Measurements from ENCODE around the gene SAMM50.

The SAMM50 gene

DNA sequence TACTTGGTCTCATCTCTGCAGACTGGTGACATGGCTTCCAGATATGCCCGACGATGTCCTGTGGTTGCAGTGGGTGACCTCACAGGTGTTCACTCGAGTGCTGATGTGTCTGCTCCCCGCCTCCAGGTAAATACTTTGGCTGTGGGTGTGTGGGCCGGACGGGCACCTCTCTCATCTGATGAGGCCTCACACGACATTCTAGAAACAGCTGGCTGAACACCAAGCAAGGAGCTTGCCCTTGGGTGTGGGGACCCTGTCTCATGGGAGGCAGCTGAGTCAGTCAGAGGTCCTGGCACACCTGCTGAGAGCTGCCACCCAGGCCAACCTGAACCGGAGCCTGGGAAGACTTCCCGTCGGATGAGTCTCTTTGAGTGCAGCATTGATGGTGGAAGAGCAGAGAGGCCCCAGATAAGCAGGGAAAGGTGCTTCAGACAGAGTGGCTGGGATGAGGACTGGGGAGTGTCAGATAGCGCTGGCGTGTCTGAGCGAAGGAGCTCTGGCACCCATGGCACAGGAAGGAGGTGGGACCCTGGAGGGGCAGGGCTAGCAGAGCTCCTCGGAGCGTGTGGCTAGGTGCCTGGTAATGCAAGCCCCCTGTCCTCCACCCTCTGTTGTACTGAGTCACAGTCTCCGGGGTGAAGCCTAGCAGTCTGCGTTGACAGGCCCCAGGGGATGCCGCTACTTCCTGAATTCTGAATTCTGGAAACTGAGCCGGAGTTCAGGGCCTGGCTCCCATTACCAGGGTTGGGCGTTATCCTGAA, 10.4 kb upstream of the SAMM50 start:
- DNase-seq (ENCODE audit: low spot score), result no peak
- in situ Hi-C loops (cut with MboI; ENCODE audit: low pct_unique_long_range_greater_than_20kb, low sequenced_read_pairs, unreplicated experiment), result no loop called here
- TF ChIP-seq, protein P1, sequence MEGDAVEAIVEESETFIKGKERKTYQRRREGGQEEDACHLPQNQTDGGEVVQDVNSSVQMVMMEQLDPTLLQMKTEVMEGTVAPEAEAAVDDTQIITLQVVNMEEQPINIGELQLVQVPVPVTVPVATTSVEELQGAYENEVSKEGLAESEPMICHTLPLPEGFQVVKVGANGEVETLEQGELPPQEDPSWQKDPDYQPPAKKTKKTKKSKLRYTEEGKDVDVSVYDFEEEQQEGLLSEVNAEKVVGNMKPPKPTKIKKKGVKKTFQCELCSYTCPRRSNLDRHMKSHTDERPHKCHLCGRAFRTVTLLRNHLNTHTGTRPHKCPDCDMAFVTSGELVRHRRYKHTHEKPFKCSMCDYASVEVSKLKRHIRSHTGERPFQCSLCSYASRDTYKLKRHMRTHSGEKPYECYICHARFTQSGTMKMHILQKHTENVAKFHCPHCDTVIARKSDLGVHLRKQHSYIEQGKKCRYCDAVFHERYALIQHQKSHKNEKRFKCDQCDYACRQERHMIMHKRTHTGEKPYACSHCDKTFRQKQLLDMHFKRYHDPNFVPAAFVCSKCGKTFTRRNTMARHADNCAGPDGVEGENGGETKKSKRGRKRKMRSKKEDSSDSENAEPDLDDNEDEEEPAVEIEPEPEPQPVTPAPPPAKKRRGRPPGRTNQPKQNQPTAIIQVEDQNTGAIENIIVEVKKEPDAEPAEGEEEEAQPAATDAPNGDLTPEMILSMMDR (IDR thresholded peaks at IDR 0.05; ENCODE audit: extremely low read depth, insufficient read depth, missing control alignments), result no peak

DNA sequence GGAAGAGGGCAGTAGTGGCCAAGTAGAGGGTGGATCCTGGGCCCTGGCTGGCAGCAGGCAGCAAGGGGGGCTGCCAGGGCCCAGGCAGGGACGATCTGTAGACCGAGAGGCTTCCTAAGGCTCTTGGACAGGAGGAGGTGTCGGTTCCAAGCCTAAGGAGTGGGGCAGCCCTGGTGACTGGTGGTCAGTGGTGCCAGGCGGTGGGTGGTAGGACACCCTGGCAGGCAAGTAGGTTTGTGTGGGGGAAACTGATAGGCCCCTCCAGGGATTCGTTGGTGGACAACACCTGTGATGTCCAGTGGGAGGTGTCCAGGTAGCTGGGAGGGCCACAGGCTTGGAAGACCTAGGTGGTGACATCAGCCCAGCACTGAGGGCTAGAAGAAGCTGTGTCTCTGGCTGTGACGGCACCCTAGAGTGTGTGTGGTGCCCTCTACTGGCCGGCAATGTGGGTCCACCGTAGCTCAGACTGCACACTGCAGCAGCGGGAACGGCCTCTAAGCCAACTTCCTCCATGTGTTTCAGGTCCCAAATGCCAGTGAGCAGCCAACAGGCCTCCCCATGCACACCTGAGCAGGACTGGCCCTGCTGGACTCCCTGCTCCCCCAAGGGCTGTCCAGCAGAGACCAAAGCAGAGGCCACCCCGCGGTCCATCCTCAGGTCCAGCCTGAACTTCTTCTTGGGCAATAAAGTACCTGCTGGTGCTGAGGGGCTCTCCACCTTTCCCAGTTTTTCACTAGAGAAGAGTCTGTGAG, 9.4 kb upstream of the SAMM50 start:
- TF ChIP-seq, protein P1 (IDR thresholded peaks at IDR 0.05; ENCODE audit: extremely low read depth, insufficient read depth, missing control alignments), result peak; percentile 88
- DNase-seq (ENCODE audit: low spot score), result peak; percentile 84
- in situ Hi-C loops (cut with MboI; ENCODE audit: low pct_unique_long_range_greater_than_20kb, low sequenced_read_pairs, unreplicated experiment), result no loop called here

DNA sequence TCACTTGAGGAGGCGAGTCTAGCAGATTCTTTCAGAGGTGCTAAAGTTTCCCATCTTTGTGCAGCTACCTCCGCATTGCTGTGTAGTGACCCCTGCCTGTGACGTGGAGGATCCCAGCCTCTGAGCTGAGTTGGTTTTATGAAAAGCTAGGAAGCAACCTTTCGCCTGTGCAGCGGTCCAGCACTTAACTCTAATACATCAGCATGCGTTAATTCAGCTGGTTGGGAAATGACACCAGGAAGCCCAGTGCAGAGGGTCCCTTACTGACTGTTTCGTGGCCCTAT, 8.9 kb upstream of the SAMM50 start:
- DNase-seq (ENCODE audit: low spot score), result no peak
- in situ Hi-C loops (cut with MboI; ENCODE audit: low pct_unique_long_range_greater_than_20kb, low sequenced_read_pairs, unreplicated experiment), result no loop called here
- TF ChIP-seq, protein P1 (IDR thresholded peaks at IDR 0.05; ENCODE audit: extremely low read depth, insufficient read depth, missing control alignments), result no peak

DNA sequence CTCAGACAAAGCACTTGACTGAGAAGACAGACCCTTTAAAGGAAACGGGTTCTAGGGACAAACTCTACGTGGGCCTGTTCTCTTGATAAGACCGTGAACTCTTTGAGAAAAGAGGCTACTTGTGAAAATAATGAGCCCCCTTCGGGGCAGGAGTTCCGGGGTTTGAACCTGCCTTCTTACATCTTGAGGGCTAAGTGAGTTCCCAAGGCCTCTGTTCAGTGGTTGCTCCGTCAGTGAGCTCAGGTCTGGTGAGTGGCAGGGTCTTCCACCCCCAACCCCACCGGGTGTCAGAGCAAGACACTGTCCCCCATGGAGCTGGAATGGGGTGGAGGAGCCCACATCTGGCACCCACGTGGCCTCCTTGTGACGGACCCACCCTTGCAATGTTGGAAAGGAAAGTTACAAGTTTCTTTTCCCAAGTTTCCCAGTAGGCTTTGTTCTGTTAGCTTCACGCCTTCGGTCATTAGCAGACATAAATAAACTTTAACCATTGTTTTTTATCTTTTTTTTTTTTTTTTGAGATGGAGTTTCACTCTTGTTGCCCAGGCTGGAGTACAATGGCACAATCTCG, 6.3 kb upstream of the SAMM50 start:
- TF ChIP-seq, protein P1 (IDR thresholded peaks at IDR 0.05; ENCODE audit: extremely low read depth, insufficient read depth, missing control alignments), result no peak
- in situ Hi-C loops (cut with MboI; ENCODE audit: low pct_unique_long_range_greater_than_20kb, low sequenced_read_pairs, unreplicated experiment), result no loop called here
- DNase-seq (ENCODE audit: low spot score), result no peak

DNA sequence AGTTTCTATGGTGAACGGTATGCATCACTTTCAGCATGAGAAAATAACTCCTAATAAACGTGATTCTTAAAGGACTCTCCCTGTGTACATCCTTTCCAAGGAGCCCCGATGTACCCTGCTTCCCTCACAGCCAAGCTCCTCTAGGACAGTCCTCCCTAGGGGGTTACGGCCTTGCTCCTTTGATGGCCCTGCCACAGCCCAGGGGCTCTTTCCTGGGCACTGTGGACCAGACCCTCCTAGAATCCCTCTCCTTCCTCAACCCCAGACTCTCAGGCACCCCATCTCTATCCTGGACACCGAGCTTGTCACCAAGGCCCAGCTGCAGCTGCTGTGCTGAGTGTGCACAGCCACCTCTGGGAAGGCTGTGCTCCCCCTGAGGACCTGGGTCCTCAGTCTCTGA, 3.9 kb upstream of the SAMM50 start:
- in situ Hi-C loops (cut with MboI; ENCODE audit: low pct_unique_long_range_greater_than_20kb, low sequenced_read_pairs, unreplicated experiment), result no loop called here
- TF ChIP-seq, protein P1 (IDR thresholded peaks at IDR 0.05; ENCODE audit: extremely low read depth, insufficient read depth, missing control alignments), result no peak

DNA sequence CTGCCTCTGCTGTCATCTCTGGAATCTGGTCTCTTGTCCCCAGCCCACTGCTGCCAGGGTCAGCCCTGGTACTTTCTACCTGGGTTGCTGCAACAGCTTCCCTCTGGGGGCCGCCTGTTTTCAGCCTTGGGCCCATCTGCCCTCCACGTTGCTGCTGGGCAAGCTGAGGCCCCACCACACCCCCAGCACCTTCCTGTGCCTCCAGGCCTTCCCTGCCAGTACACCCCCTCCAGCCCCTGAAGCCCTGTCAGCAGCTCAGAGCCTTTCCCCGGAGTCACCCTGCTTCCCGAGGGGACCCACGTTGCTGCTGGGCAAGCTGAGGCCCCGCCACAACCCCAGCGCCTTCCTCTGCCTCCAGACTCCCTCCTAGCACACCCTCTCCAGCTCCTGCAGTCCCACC, 3.3 kb upstream of the SAMM50 start:
- DNase-seq (ENCODE audit: low spot score), result no peak
- TF ChIP-seq, protein P1 (IDR thresholded peaks at IDR 0.05; ENCODE audit: extremely low read depth, insufficient read depth, missing control alignments), result no peak
- in situ Hi-C loops (cut with MboI; ENCODE audit: low pct_unique_long_range_greater_than_20kb, low sequenced_read_pairs, unreplicated experiment), result no loop called here

More for the DNA sequence above, 3.9 kb upstream of the SAMM50 start:
- DNase-seq (ENCODE audit: low spot score), result no peak

All from GM13977 (cell line).